T-helper 1 cell treated with Interleukin-12 subunit alpha and Interleukin-12 subunit beta and Interleukin-4 antibody, amounts not matched to agents 30 μg/mL and 1 μg/mL, for 36 hours (primary cell): ENCODE data around the gene APC.
A peak's percentile ranks its signal among the peaks of the same experiment; 100 is the strongest.
"Not testable (repeated sequence)": the region's sequence is repeated elsewhere in the genome, so short reads cannot be mapped to it uniquely, and the experiment has no call there.

Experiments used
- H3K27ac Mint-ChIP-seq: one replicate; pipeline ENCODE4 v1.8.0; 2021; ENCODE audit warnings: mild to moderate bottlenecking, mixed read lengths
- H3K27me3 Mint-ChIP-seq: one replicate; pipeline ENCODE4 v1.8.0; 2021; ENCODE audit warnings: low read depth, mixed read lengths
- H3K36me3 Mint-ChIP-seq: one replicate; pipeline ENCODE4 v1.8.0; 2021; ENCODE audit warnings: low read depth, mixed read lengths
- H3K4me1 Mint-ChIP-seq: one replicate; pipeline ENCODE4 v1.8.0; 2021; ENCODE audit warnings: low read depth, mixed read lengths
- H3K4me3 Mint-ChIP-seq: one replicate; pipeline ENCODE4 v1.8.0; 2021; ENCODE audit warnings: mild to moderate bottlenecking, moderate library complexity, mixed read lengths
- H3K9me3 Mint-ChIP-seq: one replicate; pipeline ENCODE4 v1.8.0; 2021; ENCODE audit warnings: mixed read lengths

The APC gene

GRCh38 chr5:112867411-112867810 is 129.7 kb downstream of the APC start:
- no peaks in the 10 kb centered on the region for H3K27me3 Mint-ChIP-seq
- no peaks in the 10 kb centered on the region for H3K9me3 Mint-ChIP-seq
- no peak overlapping the region for H3K4me3 Mint-ChIP-seq
- H3K27ac Mint-ChIP-seq, result no peak overlapping the region
- H3K4me1 Mint-ChIP-seq, result peaks cover 46% of the 10 kb centered on the region
- peaks cover 49% of the 10 kb centered on the region for H3K36me3 Mint-ChIP-seq

- H3K27ac Mint-ChIP-seq, result peak overlapping the region; percentile 59
- H3K27me3 Mint-ChIP-seq, result no peaks in the 10 kb centered on the region
- no peak overlapping the region for H3K4me3 Mint-ChIP-seq
- H3K9me3 Mint-ChIP-seq, result no peaks in the 10 kb centered on the region
- peaks cover 49% of the 10 kb centered on the region for H3K36me3 Mint-ChIP-seq
- H3K4me1 Mint-ChIP-seq, result peaks cover 45% of the 10 kb centered on the region
Observed at GRCh38 chr5:112869948-112870347, 132.3 kb downstream of the APC start.

GRCh38 chr5:112870966-112871365 is 133.3 kb downstream of the APC start:
- Mint-ChIP-seq H3K27me3 (no peaks in the 10 kb centered on the region), H3K9me3 (no peaks in the 10 kb centered on the region), H3K4me1 (peaks cover 45% of the 10 kb centered on the region), H3K36me3 (peaks cover 51% of the 10 kb centered on the region), H3K4me3 (no peak overlapping the region), H3K27ac (no peak overlapping the region)

GRCh38 chr5:112876362-112876761 is 138.7 kb downstream of the APC start:
- Mint-ChIP-seq H3K36me3 (peaks cover 50% of the 10 kb centered on the region), H3K4me1 (peaks cover 45% of the 10 kb centered on the region), H3K9me3 (no peaks in the 10 kb centered on the region), H3K27me3 (no peaks in the 10 kb centered on the region), H3K27ac (no peak overlapping the region), H3K4me3 (no peak overlapping the region)

GRCh38 chr5:112878101-112878500 is 140.4 kb downstream of the APC start:
- Mint-ChIP-seq H3K9me3 (no peaks in the 10 kb centered on the region), H3K4me3 (peak overlapping the region; percentile 7), H3K27ac (peak overlapping the region; percentile 71), H3K27me3 (no peaks in the 10 kb centered on the region), H3K4me1 (peaks cover 40% of the 10 kb centered on the region), H3K36me3 (peaks cover 48% of the 10 kb centered on the region)

- peaks cover 45% of the 10 kb centered on the region for H3K36me3 Mint-ChIP-seq
- H3K27me3 Mint-ChIP-seq, result no peaks in the 10 kb centered on the region
- no peaks in the 10 kb centered on the region for H3K9me3 Mint-ChIP-seq
- peaks cover 36% of the 10 kb centered on the region for H3K4me1 Mint-ChIP-seq
- H3K27ac Mint-ChIP-seq, result peak overlapping the region; percentile 77
- peak overlapping the region; percentile 60 for H3K4me3 Mint-ChIP-seq
Observed at GRCh38 chr5:112878760-112879159, 141.1 kb downstream of the APC start.

- H3K36me3 Mint-ChIP-seq, result peaks cover 30% of the 10 kb centered on the region
- H3K27ac Mint-ChIP-seq, result peak overlapping the region; percentile 78
- H3K9me3 Mint-ChIP-seq, result no peaks in the 10 kb centered on the region
- no peaks in the 10 kb centered on the region for H3K27me3 Mint-ChIP-seq
- no peak overlapping the region for H3K4me3 Mint-ChIP-seq
- peaks cover 28% of the 10 kb centered on the region for H3K4me1 Mint-ChIP-seq
Observed at GRCh38 chr5:112880219-112880964, 142.7 kb downstream of the APC start.

GRCh38 chr5:112883192-112883591 is 145.5 kb downstream of the APC start:
- H3K4me1 Mint-ChIP-seq, result peaks cover 38% of the 10 kb centered on the region
- H3K4me3 Mint-ChIP-seq, result no peak overlapping the region
- H3K9me3 Mint-ChIP-seq, result no peaks in the 10 kb centered on the region
- peaks cover 40% of the 10 kb centered on the region for H3K36me3 Mint-ChIP-seq
- no peaks in the 10 kb centered on the region for H3K27me3 Mint-ChIP-seq
- no peak overlapping the region for H3K27ac Mint-ChIP-seq

- Mint-ChIP-seq H3K27ac (no peak overlapping the region), H3K36me3 (peaks cover 44% of the 10 kb centered on the region)
Observed at GRCh38 chr5:112885001-112885400, 147.3 kb downstream of the APC start.

GRCh38 chr5:112886975-112887374 is 149.3 kb downstream of the APC start:
- Mint-ChIP-seq H3K9me3 (no peaks in the 10 kb centered on the region), H3K27ac (peak overlapping the region; percentile 75), H3K4me1 (peaks cover 34% of the 10 kb centered on the region), H3K27me3 (no peaks in the 10 kb centered on the region), H3K4me3 (peak overlapping the region; percentile 25), H3K36me3 (peaks cover 39% of the 10 kb centered on the region)

More at GRCh38 chr5:112885001-112885400, 147.3 kb downstream of the APC start:
- Mint-ChIP-seq H3K4me3 (no peak overlapping the region), H3K4me1 (peaks cover 34% of the 10 kb centered on the region), H3K9me3 (no peaks in the 10 kb centered on the region), H3K27me3 (no peaks in the 10 kb centered on the region)

- Mint-ChIP-seq H3K27ac (peak overlapping the region; percentile 2), H3K36me3 (peaks cover 40% of the 10 kb centered on the region), H3K4me1 (peaks cover 27% of the 10 kb centered on the region)
- not testable (repeated sequence) for H3K9me3 Mint-ChIP-seq, H3K27me3 Mint-ChIP-seq, H3K4me3 Mint-ChIP-seq
Observed at GRCh38 chr5:112892066-112892465, 154.4 kb downstream of the APC start.

- Mint-ChIP-seq H3K36me3 (peaks cover 43% of the 10 kb centered on the region), H3K27ac (no peak overlapping the region), H3K4me1 (peaks cover 23% of the 10 kb centered on the region), H3K27me3 (no peaks in the 10 kb centered on the region), H3K4me3 (no peak overlapping the region), H3K9me3 (no peaks in the 10 kb centered on the region)
Observed at GRCh38 chr5:112892776-112893175, 155.1 kb downstream of the APC start.

GRCh38 chr5:112895682-112896081 is 158.0 kb downstream of the APC start:
- H3K4me3 Mint-ChIP-seq, result no peak overlapping the region
- H3K36me3 Mint-ChIP-seq, result peaks cover 38% of the 10 kb centered on the region
- no peak overlapping the region for H3K27ac Mint-ChIP-seq
- no peaks in the 10 kb centered on the region for H3K9me3 Mint-ChIP-seq
- peaks cover 15% of the 10 kb centered on the region for H3K4me1 Mint-ChIP-seq
- H3K27me3 Mint-ChIP-seq, result no peaks in the 10 kb centered on the region
